Measurements from ENCODE around the gene FOXP1. TPM values are rescaled to one million over a fixed set of nuclear protein-coding genes. Genes with fewer than 3 reads are reported as not detected.

The FOXP1 gene
- total RNA-seq, 1 donor from 2014 or later, result 27.3 TPM

DNA sequence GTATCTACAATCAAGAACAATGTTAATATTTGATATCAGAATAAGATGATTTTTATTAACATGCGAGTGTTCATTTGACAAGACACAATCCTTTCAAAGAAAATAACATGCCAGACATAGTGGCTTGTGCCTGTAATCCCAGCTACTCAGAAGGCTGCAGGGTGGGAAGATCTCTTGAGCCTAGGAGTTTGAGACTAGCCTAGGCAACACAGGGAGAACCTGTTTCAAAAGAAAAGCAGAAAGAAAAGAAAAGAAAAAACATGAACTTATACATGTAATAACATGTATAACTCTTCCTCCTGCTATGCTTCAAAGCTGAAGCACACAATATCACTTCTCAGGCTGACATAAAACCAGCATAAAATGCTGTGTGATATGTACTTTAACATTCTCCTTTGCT is 253.7 kb downstream of the FOXP1 start:
- no peaks in the 10 kb centered on the region for H3K4me1 Mint-ChIP-seq
- Histone ChIP-seq H3K79me2 (ENCODE audit: low read depth) (no peaks in the 10 kb centered on the region), H3F3A (ENCODE audit: low read depth) (no peaks in the 10 kb centered on the region), H3K4me1 (peaks cover 3% of the 10 kb centered on the region), H3K4me3 (no peak overlapping the region), H3K9ac (no peak overlapping the region), H2AFZ (replicated peaks) (no peak overlapping the region), H4K20me1 (ENCODE audit: low read depth) (no peaks in the 10 kb centered on the region), H3K36me3 (no peaks in the 10 kb centered on the region), H3K9me3 (ENCODE audit: low read depth) (no peaks in the 10 kb centered on the region), H3K27me3 (no peaks in the 10 kb centered on the region), H3K27ac (no peak overlapping the region), H3K4me2 (no peak overlapping the region)
- H3K27ac Mint-ChIP-seq, result no peak overlapping the region
- no peaks in the 10 kb centered on the region for H3K27me3 Mint-ChIP-seq (ENCODE audit: insufficient read depth, low read depth)
- H3K4me3 Mint-ChIP-seq, result no peak overlapping the region
- DNase-seq (ENCODE audit: low spot score), result no peak
- H3K9me3 Mint-ChIP-seq, result peaks cover 6% of the 10 kb centered on the region
- TF ChIP-seq, protein P1, sequence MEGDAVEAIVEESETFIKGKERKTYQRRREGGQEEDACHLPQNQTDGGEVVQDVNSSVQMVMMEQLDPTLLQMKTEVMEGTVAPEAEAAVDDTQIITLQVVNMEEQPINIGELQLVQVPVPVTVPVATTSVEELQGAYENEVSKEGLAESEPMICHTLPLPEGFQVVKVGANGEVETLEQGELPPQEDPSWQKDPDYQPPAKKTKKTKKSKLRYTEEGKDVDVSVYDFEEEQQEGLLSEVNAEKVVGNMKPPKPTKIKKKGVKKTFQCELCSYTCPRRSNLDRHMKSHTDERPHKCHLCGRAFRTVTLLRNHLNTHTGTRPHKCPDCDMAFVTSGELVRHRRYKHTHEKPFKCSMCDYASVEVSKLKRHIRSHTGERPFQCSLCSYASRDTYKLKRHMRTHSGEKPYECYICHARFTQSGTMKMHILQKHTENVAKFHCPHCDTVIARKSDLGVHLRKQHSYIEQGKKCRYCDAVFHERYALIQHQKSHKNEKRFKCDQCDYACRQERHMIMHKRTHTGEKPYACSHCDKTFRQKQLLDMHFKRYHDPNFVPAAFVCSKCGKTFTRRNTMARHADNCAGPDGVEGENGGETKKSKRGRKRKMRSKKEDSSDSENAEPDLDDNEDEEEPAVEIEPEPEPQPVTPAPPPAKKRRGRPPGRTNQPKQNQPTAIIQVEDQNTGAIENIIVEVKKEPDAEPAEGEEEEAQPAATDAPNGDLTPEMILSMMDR (IDR thresholded peaks at IDR 0.05), result no peak
- TF ChIP-seq EZH2phosphoT487 (IDR thresholded peaks at IDR 0.05) (no peak), EZH2 (IDR thresholded peaks at IDR 0.05) (no peak)
- peaks cover 19% of the 10 kb centered on the region for H3K36me3 Mint-ChIP-seq

DNA sequence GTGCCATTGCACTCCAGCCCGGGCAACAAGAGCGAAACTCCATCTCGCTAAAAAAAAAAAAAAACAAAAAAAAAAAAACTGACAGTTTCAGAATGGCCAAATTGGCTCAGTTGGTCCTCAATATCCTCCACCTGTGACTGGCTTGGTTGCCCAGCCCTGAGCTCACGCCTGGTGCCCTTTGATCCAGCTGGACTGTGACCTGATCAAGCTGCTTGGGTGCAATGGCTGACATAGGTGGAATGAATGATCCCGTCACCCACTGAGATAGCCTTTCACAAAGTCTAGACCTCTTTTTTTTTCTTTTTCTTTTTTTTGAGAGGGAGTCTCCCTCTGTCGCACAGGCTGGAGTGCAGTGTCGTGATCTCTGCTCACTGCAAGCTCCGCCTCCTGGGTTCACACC is 254.6 kb downstream of the FOXP1 start:
- Histone ChIP-seq H3K9ac (no peak overlapping the region), H3K27ac (no peak overlapping the region), H3K4me1 (peaks cover 3% of the 10 kb centered on the region), H2AFZ (replicated peaks) (no peak overlapping the region), H3K9me3 (ENCODE audit: low read depth) (no peaks in the 10 kb centered on the region), H3F3A (ENCODE audit: low read depth) (no peaks in the 10 kb centered on the region), H3K79me2 (ENCODE audit: low read depth) (no peaks in the 10 kb centered on the region), H3K27me3 (no peaks in the 10 kb centered on the region), H3K4me2 (no peak overlapping the region), H3K4me3 (no peak overlapping the region), H4K20me1 (ENCODE audit: low read depth) (no peaks in the 10 kb centered on the region), H3K36me3 (no peaks in the 10 kb centered on the region)
- no peak overlapping the region for H3K27ac Mint-ChIP-seq
- H3K27me3 Mint-ChIP-seq (ENCODE audit: insufficient read depth, low read depth), result no peaks in the 10 kb centered on the region
- H3K36me3 Mint-ChIP-seq, result peaks cover 16% of the 10 kb centered on the region
- TF ChIP-seq, protein P1 (IDR thresholded peaks at IDR 0.05), result no peak
- no peak for TF ChIP-seq EZH2 (IDR thresholded peaks at IDR 0.05)
- no peak for TF ChIP-seq EZH2phosphoT487 (IDR thresholded peaks at IDR 0.05)
- H3K4me3 Mint-ChIP-seq, result no peak overlapping the region
- no peak for DNase-seq (ENCODE audit: low spot score)
- no peaks in the 10 kb centered on the region for H3K4me1 Mint-ChIP-seq
- H3K9me3 Mint-ChIP-seq, result peaks cover 6% of the 10 kb centered on the region

DNA sequence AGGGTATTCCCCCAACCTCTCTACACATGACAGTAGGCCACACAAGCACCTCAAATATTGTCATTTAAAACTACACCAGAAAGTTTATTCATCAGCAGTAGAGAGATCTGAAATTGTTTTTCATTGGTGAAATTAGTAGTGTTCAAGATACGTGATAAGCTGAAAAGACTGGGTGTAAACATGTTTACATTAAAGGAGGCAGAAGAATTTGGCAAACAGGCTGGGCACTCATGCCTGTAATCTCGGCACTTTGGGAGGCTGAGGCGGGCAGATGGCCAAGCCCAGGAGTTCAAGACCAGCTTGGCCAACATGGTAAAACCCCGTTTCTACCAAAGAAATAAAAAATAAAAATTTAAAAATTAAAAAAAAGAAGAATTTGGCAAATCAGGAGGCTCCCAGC is 255.6 kb downstream of the FOXP1 start:
- Histone ChIP-seq H2AFZ (replicated peaks) (no peak overlapping the region), H3K9me3 (ENCODE audit: low read depth) (no peaks in the 10 kb centered on the region), H4K20me1 (ENCODE audit: low read depth) (no peaks in the 10 kb centered on the region), H3K27ac (no peak overlapping the region), H3K79me2 (ENCODE audit: low read depth) (no peaks in the 10 kb centered on the region), H3K4me1 (peaks cover 3% of the 10 kb centered on the region), H3K27me3 (no peaks in the 10 kb centered on the region), H3K4me3 (no peak overlapping the region), H3K4me2 (no peak overlapping the region), H3K36me3 (no peaks in the 10 kb centered on the region), H3K9ac (no peak overlapping the region), H3F3A (ENCODE audit: low read depth) (no peaks in the 10 kb centered on the region)
- TF ChIP-seq EZH2 (IDR thresholded peaks at IDR 0.05) (no peak), EZH2phosphoT487 (IDR thresholded peaks at IDR 0.05) (no peak)
- TF ChIP-seq, protein P1 (IDR thresholded peaks at IDR 0.05), result no peak
- no peak overlapping the region for H3K27ac Mint-ChIP-seq
- H3K27me3 Mint-ChIP-seq (ENCODE audit: insufficient read depth, low read depth), result no peaks in the 10 kb centered on the region
- peaks cover 10% of the 10 kb centered on the region for H3K36me3 Mint-ChIP-seq
- H3K9me3 Mint-ChIP-seq, result peaks cover 2% of the 10 kb centered on the region
- H3K4me1 Mint-ChIP-seq, result no peaks in the 10 kb centered on the region
- no peak overlapping the region for H3K4me3 Mint-ChIP-seq
- DNase-seq (ENCODE audit: low spot score), result no peak

Data from neural progenitor cell (in vitro differentiated cells).